Gastroesophageal sphincter (tissue), 3 donors: ENCODE results near the gene ESRRA.

Experiments used
- POLR2A ChIP-seq, 2 donors: fragments of 450-650 bp; IDR thresholded peaks; one replicate each; pipeline ENCODE4 v1.6.1; 2017; ENCODE audit warnings: antibody characterized with exemption in 2 of 2, mild to moderate bottlenecking in 2 of 2, moderate library complexity in 1 of 2
- TF ChIP-seq, protein P1 (sequence below), 4 experiments: fragments of 200-600 bp in 2 of 4; fragments of 450-650 bp in 2 of 4; sonication (generic) in 1 of 4; IDR thresholded peaks; one replicate each; pipeline ENCODE4 v1.5.1; 2017 to 2019; ENCODE audit warnings: antibody characterized with exemption in 4 of 4, mild to moderate bottlenecking in 2 of 4, moderate library complexity in 2 of 4

GRCh38 chr11:64298966-64299846 lies 6.1 kb upstream of the ESRRA start:
- TF ChIP-seq, protein P1, sequence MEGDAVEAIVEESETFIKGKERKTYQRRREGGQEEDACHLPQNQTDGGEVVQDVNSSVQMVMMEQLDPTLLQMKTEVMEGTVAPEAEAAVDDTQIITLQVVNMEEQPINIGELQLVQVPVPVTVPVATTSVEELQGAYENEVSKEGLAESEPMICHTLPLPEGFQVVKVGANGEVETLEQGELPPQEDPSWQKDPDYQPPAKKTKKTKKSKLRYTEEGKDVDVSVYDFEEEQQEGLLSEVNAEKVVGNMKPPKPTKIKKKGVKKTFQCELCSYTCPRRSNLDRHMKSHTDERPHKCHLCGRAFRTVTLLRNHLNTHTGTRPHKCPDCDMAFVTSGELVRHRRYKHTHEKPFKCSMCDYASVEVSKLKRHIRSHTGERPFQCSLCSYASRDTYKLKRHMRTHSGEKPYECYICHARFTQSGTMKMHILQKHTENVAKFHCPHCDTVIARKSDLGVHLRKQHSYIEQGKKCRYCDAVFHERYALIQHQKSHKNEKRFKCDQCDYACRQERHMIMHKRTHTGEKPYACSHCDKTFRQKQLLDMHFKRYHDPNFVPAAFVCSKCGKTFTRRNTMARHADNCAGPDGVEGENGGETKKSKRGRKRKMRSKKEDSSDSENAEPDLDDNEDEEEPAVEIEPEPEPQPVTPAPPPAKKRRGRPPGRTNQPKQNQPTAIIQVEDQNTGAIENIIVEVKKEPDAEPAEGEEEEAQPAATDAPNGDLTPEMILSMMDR (IDR thresholded peaks at IDR 0.05): peak in 1 of 4 experiments; percentile 22
- peak in 1 of 2 donors; percentile 14 for TF ChIP-seq POLR2A (IDR thresholded peaks at IDR 0.05)
